HEK293 (cell line): Measurements from ENCODE around the gene FAM72B.
"Not testable (repeated sequence)": the region's sequence is repeated elsewhere in the genome, so short reads cannot be mapped to it uniquely, and the experiment has no call there.

Experiments used
- PBX3 ChIP-seq: sonication (generic); formaldehyde crosslinking; IDR thresholded peaks from 2 replicates; pipeline ENCODE4 v1.8.1; 2022; ENCODE audit warnings: mild to moderate bottlenecking, moderate library complexity, missing genetic modification reagents
- YY1 ChIP-seq: fragments of 450-650 bp; formaldehyde crosslinking; IDR thresholded peaks from 2 replicates; pipeline ENCODE4 v1.5.1; 2018; ENCODE audit warnings: missing biosample characterization, missing genetic modification characterization
- ZBTB8A ChIP-seq: fragments of 450-650 bp; formaldehyde crosslinking; IDR thresholded peaks from 2 replicates; pipeline ENCODE4 v1.5.1; 2016; ENCODE audit warnings: missing biosample characterization, missing genetic modification characterization
- ZNF223 ChIP-seq: fragments of 450-650 bp; formaldehyde crosslinking; IDR thresholded peaks from 2 replicates; pipeline ENCODE4 v1.5.1; 2016; ENCODE audit warnings: missing biosample characterization, missing genetic modification characterization
- ZNF426 ChIP-seq: fragments of 450-650 bp; formaldehyde crosslinking; IDR thresholded peaks from 2 replicates; pipeline ENCODE4 v1.5.1; 2017; ENCODE audit warnings: missing biosample characterization, missing genetic modification characterization, mild to moderate bottlenecking, inconsistent platforms, moderate library complexity
- ZNF558 ChIP-seq: fragments of 450-650 bp; formaldehyde crosslinking; IDR thresholded peaks from 2 replicates; pipeline ENCODE4 v1.5.1; 2016; ENCODE audit warnings: missing biosample characterization, missing genetic modification characterization
- ZNF768 ChIP-seq: fragments of 450-650 bp; formaldehyde crosslinking; IDR thresholded peaks from 2 replicates; pipeline ENCODE4 v1.5.1; 2018; ENCODE audit warnings: missing biosample characterization, mild to moderate bottlenecking, missing genetic modification characterization
- TF ChIP-seq, protein P1 (sequence below): fragments of 450-650 bp; formaldehyde crosslinking; IDR thresholded peaks from 2 replicates; pipeline ENCODE4 v1.5.1; 2016; ENCODE audit warnings: missing biosample characterization, missing genetic modification characterization

GRCh38 chr1:121167225-121167738 lies 16.9 kb downstream of the FAM72B start:
- not testable (repeated sequence) for TF ChIP-seq ZNF768; ZBTB8A; ZNF223 (tag by site-specific recombination); ZNF558; YY1 (tag by site-specific recombination); ZNF426; PBX3
- TF ChIP-seq, protein P1, sequence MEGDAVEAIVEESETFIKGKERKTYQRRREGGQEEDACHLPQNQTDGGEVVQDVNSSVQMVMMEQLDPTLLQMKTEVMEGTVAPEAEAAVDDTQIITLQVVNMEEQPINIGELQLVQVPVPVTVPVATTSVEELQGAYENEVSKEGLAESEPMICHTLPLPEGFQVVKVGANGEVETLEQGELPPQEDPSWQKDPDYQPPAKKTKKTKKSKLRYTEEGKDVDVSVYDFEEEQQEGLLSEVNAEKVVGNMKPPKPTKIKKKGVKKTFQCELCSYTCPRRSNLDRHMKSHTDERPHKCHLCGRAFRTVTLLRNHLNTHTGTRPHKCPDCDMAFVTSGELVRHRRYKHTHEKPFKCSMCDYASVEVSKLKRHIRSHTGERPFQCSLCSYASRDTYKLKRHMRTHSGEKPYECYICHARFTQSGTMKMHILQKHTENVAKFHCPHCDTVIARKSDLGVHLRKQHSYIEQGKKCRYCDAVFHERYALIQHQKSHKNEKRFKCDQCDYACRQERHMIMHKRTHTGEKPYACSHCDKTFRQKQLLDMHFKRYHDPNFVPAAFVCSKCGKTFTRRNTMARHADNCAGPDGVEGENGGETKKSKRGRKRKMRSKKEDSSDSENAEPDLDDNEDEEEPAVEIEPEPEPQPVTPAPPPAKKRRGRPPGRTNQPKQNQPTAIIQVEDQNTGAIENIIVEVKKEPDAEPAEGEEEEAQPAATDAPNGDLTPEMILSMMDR (tag by site-specific recombination): not testable (repeated sequence)
